ENCODE data around the gene CBFA2T2.
"Not testable (repeated sequence)": the region's sequence is repeated elsewhere in the genome, so short reads cannot be mapped to it uniquely, and the experiment has no call there.

The CBFA2T2 gene

DNA sequence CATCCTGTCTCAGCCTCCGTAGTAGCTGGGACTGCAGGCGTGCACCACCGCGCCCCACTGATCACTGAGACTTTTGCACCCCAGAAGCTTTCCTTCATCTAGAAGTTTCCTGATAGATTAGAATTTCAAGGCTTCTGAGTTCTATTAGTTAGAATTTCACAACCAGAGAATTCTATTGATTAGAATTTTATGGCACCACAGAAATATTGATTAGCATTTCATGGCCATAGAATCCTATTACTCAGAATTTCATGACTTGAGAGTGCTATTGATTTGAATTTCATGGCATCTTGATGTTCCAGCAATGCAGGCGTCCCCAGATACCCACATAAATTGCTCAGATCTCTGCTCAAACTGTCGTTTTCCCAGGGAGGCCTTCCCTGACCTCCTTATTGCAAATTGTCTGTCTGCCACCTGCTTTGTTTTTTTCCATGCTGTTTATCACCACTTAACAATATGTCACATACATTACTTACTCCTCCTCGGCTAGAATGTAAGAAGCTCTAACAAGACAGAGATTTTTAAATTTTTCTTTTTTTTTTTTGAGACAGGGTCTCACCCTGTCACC, 16.9 kb upstream of the CBFA2T2 start:
- no peak for DNase-seq

DNA sequence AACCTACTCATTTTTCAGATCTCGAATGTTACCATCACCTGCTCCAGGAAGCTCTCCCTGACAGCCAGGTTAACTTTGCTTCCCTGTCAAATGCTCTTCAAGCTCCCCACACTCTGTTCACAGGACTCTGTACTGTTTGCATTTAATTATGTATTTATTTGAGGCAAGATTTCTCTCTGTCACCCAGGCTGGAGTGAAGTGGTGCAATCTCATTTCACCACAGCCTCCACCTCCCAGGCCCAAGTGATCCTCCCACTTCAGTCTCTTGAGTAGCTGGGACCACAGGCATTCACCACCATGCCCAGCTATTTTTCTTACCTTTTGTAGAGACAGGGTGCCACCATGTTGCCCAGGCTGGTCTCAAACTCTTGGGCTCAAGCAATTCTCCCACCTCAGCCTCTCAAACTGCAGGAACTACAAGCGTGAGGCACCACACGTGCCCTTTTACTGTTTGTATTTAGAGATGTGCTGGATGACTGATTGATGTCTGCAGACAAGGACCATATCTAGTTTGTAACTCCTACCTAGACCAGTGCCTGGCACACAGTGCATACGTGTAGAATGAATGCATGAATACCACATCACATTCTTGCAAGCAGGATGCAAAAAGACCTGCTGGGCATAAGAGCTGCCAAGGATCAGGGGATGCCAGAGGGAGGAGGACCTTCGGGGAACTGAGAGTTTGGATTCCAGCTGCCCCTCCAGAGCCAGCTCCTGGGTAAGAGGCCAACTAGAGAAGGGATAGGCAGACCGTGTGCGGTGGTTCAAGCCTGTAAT, 15.6 kb upstream of the CBFA2T2 start:
- DNase-seq = no peak

DNA sequence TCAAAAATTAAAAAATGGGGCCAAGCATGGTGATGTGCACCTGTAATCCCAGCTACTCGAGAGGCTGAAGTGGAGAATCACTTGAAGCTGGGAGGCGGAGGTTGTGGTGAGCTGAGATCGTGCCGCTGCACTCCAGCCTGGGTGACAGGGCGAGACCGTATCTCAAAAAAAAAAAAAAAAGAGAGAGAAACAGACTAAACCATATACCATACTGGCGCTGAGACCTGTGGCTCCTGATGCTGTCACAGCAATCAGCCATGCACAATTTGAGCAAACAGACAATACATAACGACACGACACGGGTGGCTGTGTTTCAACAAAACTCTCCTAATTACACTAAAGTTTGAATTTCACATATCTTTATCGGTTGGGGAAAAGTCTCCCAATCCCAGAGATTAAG, 14.9 kb upstream of the CBFA2T2 start:
- no peak for DNase-seq

DNA sequence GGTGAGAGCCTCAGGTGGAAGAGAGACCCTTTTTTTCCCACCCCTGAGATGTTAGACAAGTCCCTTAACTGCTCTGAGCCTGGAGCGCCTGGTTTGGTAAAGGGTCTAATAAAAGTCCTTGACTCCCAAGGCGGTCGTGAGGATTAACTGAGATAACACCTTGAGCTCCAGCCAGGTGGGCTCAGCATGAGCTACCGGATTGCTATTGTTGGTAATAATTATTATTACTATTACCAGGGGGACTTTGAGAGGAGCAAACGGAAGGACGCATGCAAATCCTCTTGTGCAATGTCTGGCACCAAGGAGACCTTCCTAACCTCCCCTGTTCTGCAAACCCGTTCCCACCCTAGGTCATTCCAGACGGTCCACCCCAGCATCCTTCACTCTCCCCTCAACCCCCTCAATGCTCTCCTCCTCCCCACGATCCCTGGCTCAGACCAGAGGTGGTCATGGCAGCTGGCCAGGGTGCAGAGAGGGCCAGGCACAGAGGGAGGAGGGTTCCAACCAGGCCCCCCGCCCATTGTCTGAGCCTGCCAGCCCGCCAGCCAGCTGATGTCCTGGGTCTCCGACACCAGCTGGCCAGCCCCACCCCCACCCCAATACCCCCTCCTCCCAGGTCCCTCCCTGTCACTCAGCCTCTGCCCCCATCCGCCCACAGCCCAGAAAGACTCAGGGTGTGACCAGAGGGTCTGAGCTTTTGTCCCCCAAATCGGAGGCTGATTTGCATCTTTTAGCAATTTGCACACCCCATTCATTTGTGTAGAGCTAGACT, 14.3 kb upstream of the CBFA2T2 start:
- DNase-seq = no peak

DNA sequence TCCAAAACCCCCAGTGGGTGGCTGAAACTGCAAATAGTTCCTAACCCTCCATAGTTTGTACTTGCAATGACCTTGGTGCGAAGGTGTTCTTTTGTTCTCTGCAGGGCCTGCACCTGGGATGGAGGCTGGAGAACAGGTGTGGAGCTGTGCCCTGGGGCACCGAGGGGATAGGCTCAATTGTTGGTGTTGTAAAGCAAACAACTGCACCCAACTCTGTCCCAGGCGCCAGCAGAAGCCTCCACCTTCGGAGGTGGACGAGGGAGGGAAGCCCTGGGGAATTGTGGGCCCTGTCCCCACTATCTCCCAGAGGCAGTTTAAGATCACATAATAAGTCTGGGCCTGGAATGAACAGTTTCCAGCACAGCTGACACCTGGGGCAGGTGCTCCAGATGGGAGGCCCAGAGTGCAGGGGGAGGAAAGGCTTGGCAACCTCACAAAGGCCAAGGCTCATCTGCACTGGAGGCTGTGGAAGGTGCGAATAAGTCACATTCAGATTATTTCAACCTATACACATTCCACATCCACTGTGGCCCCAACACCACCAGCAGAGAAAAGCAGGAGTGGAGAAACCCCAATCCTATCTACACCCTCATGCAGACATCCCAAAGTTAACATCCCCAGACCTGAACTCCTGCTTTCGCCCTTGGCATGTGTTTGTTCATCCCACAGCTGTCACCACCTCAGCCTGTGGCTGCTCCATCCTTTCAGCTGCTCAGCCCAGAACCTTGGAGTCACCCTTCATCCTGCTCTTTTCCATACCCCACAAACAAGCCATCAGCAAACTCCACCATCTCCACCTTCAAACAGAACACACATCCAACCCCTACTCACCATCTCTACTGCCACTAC, 12.3 kb upstream of the CBFA2T2 start:
- DNase-seq = no peak

DNA sequence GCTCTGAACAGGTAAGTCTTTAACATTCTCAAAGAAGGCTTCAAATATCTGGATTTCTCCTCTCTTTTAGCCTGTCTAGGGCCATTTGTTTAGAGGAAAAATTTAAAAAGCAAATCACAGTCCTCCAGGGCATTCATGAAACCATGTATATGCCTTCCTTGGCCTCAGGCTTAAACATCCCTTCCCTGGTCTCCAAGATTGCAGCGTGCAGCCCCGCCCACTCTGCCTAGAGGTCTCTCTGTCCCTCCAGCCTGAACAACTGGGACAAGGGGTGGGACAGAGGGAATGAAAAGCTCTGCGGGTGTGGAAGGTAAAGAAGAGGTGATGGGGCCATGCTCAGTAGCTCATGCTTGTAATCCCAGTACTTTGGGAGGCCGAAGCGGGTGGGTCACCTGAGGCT, 9.8 kb upstream of the CBFA2T2 start:
- DNase-seq = no peak

DNA sequence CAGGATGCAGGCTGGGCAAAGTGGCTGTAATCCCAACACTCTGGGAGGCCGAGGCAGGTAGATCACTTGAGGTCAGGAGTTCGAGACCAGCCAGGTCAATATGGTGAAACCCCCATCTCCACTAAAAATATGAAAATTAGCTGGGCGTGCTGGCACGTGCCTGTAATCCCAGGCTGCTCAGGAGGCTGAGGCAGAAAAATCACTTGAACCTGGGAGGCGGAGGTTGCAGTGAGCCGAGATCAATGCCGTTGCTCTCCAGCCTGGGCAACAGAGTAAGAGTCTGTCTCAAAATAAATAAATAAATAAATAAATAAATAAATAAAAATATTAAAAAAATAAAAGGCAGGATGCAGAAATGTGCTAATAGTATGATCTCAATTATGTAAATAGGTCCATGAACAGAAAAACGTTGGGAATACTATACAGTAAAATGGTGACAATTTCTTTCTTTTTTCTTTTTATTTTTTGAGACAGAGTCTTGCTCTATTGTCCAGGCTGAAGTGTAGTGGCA, 8.4 kb upstream of the CBFA2T2 start:
- no peak for DNase-seq

DNA sequence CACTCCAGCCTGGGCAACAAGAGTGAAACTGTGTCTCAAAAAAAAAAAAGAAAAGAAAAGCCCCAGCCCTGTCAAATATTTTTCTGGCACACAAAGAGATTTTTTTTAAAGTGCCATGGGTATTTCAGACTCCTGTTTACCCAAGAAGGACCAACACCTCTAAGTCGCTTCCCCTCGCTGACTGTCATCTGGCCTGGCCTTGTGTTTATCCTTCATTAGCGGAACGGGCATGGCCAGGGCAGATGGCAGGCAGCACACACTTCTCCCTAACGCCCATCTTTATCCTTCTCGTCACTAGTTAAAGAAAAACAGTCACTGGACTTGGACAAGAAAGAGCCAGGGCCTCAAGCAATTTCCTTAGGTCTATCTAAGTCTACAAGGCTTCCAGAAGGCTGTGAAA, 7.3 kb upstream of the CBFA2T2 start:
- DNase-seq = no peak

DNA sequence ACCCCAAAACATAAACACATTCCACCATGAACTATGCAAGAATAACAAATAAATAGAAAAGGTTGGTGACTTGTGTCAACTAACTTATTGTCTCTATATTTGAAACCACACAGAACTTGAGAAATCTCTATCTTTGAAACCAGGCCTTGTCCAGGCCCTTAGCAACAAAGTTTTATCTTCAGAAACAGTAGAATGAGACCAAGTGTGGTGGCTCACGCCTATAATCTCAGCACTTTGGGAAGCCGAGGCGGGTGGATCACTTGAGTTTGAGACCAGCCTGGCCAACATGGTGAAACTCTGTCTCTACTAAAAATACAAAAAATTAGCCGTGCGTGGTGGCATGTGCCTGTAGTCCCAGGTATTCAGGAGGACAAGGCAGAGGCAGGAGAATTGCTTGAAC, 6.7 kb upstream of the CBFA2T2 start:
- not testable (repeated sequence) for DNase-seq

DNA sequence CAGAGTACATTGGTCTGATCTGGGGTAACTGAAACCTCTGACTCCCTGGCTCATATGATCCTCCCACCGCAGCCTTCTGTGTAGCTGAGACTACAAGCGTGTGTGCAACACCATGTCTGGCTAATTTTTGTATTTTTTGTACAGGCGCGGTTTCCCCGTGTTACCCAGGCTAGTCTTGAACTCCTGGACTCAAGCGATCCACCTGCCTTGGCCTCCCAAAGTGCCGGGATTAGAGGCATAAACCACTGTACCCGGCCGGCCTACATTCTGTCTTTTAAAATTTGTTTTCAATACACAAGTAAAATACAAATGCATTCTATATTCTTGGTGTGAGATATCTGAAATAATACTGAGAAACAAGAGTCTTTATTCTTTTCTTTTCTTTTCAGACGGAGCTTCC, 1.7 kb upstream of the CBFA2T2 start:
- DNase-seq = no peak

DNA sequence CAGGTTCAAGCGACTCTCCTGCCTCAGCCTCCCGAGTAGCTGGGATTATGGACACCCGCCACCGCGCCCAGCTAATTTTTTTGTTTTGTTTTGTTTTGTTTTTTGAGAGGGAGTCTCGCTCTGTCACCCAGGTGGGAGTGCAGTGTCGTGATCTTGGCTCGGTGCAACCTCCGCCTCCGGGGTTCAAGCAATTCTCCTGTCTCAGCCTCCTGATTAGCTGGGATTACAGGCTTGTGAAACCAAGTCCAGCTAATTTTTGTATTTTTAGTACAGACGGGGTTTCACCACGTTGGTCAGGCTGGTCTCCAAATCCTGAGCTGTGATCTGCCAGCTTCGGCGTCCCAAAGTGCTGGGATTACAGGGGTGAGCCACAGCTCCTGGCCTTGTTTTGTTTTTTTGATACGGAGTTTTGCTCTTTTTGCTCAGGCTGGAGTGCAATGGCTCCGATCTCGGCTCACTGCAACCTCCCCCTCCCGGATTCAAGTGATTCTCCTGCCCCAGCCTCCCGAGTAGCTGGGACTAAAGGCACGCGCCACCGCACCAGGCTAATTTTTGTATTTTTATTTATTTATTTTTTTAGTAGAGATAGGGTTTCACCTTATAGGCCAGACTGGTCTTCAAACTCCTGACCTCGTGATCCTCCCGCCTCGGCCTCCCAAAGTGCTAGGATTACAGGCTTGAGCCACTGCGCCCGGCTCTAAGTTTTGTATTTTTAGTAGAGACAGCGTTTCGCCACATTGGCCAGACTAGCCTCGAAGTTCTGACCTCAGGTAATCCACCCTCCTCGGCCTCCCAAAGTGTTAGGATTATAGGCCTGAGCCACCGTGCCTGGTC, 1.0 kb upstream of the CBFA2T2 start:
- DNase-seq = not testable (repeated sequence)

DNA sequence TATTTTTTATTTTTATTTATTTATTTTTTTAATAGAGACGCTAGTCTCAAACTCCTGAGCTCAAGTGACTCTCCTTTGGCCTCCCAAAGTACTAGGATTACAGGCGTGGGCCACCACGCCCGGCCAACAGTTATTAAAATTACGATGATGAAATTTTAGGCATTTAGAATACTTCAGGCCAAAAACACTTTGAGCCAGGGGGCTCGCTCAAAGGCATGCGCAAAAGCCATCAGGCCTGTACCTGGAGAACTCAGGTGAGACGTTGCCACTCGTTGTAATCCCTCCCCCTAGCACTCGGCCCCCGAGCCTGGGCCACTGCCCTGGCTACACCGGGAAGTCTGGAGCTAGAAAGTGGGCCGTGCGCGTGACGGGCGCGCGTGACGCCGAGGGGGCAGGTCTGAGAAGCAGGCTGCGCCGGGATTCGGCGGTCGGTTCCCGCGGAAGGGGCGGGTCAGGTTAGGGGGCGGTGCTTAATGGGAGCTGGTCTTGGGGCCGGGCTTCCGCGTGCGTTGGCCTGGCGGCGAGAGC, 337 bp upstream of the CBFA2T2 start:
- DNase-seq = peak; percentile 85

DNA sequence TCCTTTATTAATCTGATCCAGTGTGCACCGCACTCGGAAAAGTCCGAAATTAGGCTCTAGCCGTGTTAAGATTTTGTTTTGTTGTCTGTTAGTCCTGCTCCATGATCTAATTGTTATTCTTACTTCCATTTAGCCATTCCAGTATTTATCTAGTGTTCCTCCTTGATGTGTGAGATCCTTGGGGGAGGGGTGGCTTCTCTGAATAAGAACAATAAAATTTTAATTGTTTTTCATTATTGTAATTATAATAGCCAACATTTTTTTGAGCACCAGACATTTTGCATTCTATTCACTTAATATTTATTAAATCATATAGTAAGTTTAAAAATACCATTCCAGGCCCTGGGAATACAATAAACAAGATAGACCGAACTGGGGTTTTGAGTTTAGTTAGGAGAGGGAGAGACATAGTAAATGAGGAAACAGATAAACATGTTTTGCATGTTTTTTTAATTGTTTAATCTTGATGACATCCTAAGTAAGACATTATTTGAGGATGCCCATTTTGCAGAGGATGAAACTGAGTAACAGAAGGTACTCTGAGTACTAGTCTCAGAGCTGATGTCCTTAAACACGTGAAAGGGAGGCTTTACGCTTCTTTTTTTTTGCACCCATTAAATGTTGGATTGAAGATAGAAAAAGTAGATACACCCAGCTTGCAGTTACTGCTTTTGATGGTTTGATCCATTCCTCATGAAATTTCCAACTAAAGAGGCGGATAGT, 1.2 kb downstream of the CBFA2T2 start:
- DNase-seq = no peak

DNA sequence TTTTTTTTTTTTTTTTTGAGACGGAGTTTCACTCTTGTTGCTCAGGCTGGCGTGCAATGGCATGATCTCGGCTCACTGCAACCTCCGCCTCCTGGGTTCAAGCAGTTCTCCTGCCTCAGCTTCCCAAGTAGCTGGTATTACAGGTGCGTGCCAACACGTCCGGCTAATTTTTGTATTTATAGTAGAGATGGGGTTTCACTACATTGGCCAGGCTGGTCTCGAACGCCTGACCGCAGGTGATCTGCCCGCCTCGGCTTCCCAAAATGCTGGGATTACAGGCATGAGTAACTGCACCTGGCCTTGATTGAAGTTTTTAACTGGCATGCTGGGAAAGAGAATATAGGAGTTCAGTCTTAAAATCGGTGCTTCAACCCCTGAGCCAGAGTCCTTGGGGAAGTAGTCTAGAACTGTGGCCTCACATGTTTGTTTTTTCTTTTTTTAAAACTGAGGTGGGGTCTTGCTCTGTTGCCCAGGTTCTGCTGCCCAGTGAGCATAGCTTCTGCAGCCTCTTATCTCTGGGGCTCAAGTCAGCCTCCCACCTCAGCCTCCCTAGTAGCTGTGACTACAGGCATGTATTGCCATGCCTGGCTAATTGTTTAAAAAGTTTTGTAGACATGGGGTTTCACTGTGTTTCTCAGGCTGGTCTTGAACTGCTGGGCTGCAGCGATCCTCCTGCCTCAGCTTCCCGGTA, 3.3 kb downstream of the CBFA2T2 start:
- no peak for DNase-seq

DNA sequence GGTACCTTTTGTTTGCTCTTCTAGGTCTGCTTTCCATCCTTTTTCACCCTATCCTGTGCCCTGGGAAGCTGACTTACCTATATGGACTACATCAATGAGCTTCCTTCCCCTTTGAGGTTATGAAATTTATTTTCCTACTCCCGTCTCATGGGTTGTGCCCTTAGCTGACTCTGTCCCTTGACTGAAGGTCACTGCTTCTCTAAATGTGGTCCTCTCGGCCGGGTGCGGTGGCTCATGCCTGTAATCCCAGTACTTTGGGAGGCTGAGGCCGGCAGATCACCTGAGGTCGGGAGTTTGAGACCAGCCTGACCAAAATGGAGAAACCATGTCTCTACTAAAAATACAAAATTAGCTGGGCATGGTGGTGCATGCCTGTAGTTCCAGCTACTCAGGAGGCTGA, 6.9 kb downstream of the CBFA2T2 start:
- not testable (repeated sequence) for DNase-seq

DNA sequence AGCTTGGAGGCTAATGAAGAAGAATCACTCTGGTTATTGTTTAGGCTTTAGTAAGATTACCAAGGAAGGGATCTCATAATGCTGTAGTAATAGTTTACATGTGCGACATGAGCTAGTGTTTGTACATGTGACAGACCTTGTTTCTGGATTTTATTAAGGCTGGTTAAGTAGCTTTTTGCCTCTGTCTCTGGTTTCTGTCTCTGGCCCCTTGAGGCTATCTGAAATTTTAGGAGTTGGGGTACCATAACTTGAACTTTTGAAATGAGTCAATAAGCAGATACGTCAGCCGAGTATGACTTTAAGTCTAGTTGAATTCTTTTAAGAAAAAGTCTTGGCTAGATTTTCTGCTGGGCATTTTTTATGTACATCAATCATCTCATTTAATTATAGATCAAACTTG, 9.5 kb downstream of the CBFA2T2 start:
- no peak for DNase-seq

DNA sequence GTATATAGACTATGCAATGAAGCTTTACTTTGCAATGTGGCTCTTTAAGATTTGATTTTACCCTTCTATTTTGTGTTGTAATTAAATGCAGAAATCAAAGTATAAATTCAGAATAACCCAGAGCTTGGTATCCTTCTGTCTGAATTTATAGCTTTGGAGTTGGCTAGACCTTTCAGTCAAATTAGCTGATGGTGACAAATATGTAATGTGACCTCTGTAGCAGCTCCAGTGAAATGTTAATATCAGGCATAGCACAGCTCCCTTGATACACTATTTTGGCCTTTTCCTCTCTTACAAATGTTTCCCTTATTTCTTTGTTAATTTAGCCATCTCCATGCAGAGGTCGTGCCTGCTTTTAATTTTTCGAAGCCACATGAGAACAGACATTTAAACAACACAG, 11.1 kb downstream of the CBFA2T2 start:
- DNase-seq = no peak

DNA sequence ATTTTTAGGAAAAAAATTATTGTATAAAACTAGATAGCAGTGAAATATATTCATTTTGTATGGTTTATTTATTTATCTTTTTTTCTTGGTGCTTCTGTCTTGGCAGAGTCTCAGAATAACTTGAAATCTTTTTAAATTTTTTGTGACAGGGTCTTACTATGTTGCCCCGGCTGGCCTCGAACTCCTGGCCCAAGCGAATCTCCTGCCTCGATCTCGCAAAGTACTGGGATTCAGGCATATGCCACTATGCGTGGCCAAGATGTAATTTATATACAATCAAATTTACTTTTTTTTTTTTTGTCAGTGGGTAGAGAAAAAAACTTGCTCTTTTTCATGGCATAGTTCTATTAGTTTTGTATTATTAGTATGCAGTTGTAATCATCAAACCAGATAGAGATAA, 13.7 kb downstream of the CBFA2T2 start:
- DNase-seq = no peak

DNA sequence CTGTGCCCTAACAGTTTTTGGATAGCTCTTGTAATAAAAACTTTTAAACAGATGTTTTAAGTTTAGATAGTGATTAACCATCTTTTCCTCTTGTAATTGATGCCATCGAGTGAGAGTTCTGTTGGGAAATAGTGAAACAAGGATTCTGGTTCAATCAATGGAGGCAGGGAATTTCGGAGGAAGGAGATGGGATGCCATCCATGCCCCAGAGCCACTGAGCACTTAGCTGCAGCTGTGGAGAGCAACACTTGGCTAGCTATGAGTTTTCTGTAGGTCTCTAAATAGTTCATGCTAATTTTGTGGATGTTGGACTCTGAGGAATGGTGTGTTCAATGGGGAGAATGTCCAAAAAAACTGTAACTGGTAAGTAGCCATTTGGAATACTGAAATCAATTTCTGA, 16.7 kb downstream of the CBFA2T2 start:
- DNase-seq = no peak

DNA sequence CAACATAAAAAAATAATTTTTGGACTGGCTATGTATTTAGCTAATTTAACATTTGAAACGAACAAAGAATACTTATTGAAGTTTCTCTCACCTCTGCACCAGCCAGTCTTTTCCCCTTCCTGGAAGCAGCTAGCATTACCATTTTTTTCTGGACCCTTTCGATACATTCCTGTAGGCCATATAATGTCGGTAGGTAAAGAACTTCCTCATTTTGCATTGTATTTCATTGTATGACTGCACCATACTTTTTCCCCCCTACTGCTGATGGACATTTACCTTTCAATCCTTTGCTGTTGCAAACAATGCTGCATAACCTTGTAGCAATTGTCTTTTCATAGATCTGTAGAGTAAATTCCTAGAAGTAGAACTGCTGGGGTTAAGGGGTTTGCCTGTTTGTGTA, 17.6 kb downstream of the CBFA2T2 start:
- no peak for DNase-seq

Measured in KG1 (cell line).